Upper lobe of left lung (tissue), 4 donors: ENCODE measurements around the gene ZNF134.

Experiments used
- POLR2A ChIP-seq, 4 donors: fragments of 450-650 bp; IDR thresholded peaks; one replicate each; pipeline ENCODE4 v1.5.1; 2016 to 2017; ENCODE audit warnings: antibody characterized with exemption in 4 of 4, mild to moderate bottlenecking in 2 of 4
- TF ChIP-seq, protein P1 (sequence below), 6 experiments: fragments of 450-650 bp in 4 of 6; fragments of 200-600 bp in 2 of 6; sonication (generic) in 2 of 6; IDR thresholded peaks; one replicate each; pipeline ENCODE4 v1.5.1; 2016 to 2019; ENCODE audit warnings: antibody characterized with exemption in 6 of 6

GRCh38 chr19:57642396-57643046, 28.5 kb downstream of the ZNF134 start:
- TF ChIP-seq, protein P1, sequence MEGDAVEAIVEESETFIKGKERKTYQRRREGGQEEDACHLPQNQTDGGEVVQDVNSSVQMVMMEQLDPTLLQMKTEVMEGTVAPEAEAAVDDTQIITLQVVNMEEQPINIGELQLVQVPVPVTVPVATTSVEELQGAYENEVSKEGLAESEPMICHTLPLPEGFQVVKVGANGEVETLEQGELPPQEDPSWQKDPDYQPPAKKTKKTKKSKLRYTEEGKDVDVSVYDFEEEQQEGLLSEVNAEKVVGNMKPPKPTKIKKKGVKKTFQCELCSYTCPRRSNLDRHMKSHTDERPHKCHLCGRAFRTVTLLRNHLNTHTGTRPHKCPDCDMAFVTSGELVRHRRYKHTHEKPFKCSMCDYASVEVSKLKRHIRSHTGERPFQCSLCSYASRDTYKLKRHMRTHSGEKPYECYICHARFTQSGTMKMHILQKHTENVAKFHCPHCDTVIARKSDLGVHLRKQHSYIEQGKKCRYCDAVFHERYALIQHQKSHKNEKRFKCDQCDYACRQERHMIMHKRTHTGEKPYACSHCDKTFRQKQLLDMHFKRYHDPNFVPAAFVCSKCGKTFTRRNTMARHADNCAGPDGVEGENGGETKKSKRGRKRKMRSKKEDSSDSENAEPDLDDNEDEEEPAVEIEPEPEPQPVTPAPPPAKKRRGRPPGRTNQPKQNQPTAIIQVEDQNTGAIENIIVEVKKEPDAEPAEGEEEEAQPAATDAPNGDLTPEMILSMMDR (IDR thresholded peaks at IDR 0.05): no peak
- TF ChIP-seq POLR2A (IDR thresholded peaks at IDR 0.05): no peak
